Lower leg skin (tissue), 3 donors: ENCODE data around the gene GNAT3.

Experiments
- POLR2A ChIP-seq, 2 donors: fragments of 450-650 bp; IDR thresholded peaks; one replicate each; pipeline ENCODE4 v1.6.1; 2016 to 2017; ENCODE audit warnings: antibody characterized with exemption in 2 of 2, mild to moderate bottlenecking in 1 of 2, moderate library complexity in 1 of 2
- TF ChIP-seq, protein P1 (sequence below), 3 donors: fragments of 450-650 bp; IDR thresholded peaks; one replicate each; pipeline ENCODE4 v1.5.1; 2016; ENCODE audit warnings: antibody characterized with exemption in 3 of 3, mild to moderate bottlenecking in 3 of 3, moderate library complexity in 2 of 3

DNA sequence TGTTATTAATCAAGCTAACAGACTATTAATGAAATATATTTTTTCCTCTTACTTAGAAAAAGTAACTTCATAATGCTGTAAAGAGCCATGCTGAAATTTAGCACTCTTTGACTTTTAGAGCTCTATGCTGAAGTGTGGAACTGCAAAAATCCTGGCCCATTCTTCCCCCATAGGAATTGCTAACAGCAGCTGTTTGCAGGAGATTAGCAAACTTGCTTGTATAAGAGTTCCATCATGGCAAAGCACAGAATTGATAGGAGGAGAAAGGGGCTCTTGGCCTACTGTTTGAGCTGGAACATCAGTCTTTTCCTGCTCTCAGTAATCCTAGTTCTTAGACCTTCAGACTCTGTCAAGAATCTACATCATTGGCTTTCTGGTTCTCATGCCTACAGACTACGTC lies 18.3 kb upstream of the GNAT3 start:
- no peak for TF ChIP-seq POLR2A (IDR thresholded peaks at IDR 0.05)
- TF ChIP-seq, protein P1, sequence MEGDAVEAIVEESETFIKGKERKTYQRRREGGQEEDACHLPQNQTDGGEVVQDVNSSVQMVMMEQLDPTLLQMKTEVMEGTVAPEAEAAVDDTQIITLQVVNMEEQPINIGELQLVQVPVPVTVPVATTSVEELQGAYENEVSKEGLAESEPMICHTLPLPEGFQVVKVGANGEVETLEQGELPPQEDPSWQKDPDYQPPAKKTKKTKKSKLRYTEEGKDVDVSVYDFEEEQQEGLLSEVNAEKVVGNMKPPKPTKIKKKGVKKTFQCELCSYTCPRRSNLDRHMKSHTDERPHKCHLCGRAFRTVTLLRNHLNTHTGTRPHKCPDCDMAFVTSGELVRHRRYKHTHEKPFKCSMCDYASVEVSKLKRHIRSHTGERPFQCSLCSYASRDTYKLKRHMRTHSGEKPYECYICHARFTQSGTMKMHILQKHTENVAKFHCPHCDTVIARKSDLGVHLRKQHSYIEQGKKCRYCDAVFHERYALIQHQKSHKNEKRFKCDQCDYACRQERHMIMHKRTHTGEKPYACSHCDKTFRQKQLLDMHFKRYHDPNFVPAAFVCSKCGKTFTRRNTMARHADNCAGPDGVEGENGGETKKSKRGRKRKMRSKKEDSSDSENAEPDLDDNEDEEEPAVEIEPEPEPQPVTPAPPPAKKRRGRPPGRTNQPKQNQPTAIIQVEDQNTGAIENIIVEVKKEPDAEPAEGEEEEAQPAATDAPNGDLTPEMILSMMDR (IDR thresholded peaks at IDR 0.05) = no peak
